ENCODE results near the gene MAP7D1. TPM values are rescaled to one million over a fixed set of nuclear protein-coding genes. Genes with fewer than 3 reads are reported as not detected.
"Not testable (repeated sequence)": the region's sequence is repeated elsewhere in the genome, so short reads cannot be mapped to it uniquely, and the experiment has no call there.

Gene MAP7D1
- total RNA-seq, 6 experiments from 2014 or later, result 202 to 234 (median 210) TPM

DNA sequence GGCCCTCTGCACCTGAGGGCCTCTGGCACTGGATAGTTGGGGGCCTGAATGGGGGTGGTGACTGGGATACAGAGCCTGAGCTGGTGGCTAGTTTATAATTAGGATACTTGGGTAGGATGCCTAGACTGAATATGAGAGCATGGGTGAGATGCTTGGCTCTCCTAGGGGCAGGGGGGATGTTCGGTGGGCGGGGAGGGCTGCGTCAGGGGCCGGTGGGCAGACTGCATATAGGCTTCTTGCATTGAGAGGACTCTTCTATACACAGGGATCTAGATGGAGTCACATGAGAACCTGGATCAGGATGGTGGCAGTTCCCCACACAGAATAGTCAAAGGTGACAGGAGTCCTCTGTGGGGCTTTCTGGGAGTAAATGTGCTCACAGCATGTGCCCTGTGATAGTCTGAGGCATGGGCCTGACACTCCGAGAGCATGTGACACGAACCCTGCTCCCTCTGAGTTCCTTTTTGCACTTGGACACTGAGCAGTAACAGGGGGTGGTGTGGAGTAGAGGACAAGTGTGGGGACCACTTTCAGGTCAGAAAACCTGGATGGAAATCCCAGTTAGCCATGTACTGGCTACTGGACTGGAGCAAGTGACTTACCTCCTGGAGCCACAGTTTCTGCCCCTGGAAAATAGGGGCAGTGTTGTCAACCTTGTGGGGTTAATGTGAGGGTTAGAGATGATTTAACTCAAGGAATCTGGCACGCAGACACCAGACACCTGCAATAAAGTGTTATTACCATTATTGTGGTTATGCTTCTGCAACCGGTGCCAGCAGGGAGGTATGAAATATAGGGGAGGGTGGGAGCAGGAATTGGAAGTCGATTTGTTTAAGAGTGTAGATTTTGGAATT lies 2.2 kb downstream of the MAP7D1 start:
- peaks cover under 1% of the 10 kb centered on the region; the same call in 1 of the 2 replicates for H3K27me3 Mint-ChIP-seq (ENCODE audit: insufficient read depth)
- H3K27ac Mint-ChIP-seq, result peak overlapping the region; percentile 78
- DNase-seq, result no peak
- peaks cover 29% of the 10 kb centered on the region for H3K36me3 Mint-ChIP-seq (ENCODE audit: low read depth)
- TF ChIP-seq, protein P1, sequence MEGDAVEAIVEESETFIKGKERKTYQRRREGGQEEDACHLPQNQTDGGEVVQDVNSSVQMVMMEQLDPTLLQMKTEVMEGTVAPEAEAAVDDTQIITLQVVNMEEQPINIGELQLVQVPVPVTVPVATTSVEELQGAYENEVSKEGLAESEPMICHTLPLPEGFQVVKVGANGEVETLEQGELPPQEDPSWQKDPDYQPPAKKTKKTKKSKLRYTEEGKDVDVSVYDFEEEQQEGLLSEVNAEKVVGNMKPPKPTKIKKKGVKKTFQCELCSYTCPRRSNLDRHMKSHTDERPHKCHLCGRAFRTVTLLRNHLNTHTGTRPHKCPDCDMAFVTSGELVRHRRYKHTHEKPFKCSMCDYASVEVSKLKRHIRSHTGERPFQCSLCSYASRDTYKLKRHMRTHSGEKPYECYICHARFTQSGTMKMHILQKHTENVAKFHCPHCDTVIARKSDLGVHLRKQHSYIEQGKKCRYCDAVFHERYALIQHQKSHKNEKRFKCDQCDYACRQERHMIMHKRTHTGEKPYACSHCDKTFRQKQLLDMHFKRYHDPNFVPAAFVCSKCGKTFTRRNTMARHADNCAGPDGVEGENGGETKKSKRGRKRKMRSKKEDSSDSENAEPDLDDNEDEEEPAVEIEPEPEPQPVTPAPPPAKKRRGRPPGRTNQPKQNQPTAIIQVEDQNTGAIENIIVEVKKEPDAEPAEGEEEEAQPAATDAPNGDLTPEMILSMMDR (IDR thresholded peaks at IDR 0.05), result no peak
- no peaks in the 10 kb centered on the region for H3K9me3 Mint-ChIP-seq
- peak overlapping the region; percentile 98 for H3K4me3 Mint-ChIP-seq
- peaks cover 76% of the 10 kb centered on the region for H3K4me1 Mint-ChIP-seq (ENCODE audit: low read depth)

DNA sequence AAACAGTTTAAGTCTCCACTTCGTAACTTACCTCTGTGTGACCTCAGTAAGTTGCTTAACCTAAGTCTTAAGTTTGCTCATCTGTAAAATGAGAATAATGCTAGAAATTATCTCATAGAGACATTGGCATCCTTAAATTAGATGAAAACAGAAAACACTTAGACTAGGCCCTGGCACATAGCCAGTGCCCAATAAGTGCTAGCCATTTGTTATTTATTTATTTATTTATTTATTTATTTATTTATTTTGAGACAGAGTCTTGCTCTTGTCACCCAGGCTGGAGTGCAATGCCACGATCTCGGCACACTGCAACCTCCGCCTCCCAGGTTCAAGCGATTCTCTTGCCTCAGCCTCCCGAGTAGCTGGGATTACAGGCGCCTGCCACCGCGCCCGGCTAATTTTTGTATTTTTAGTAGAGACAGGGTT lies 2.9 kb downstream of the MAP7D1 start:
- H3K36me3 Mint-ChIP-seq (ENCODE audit: low read depth), result peaks cover 29% of the 10 kb centered on the region
- H3K4me3 Mint-ChIP-seq, result peak overlapping the region; percentile 98
- DNase-seq; H3K9me3 Mint-ChIP-seq; H3K27me3 Mint-ChIP-seq (ENCODE audit: insufficient read depth): not testable (repeated sequence)
- peaks cover 72% of the 10 kb centered on the region for H3K4me1 Mint-ChIP-seq (ENCODE audit: low read depth)
- peak overlapping the region; percentile 88 for H3K27ac Mint-ChIP-seq

DNA sequence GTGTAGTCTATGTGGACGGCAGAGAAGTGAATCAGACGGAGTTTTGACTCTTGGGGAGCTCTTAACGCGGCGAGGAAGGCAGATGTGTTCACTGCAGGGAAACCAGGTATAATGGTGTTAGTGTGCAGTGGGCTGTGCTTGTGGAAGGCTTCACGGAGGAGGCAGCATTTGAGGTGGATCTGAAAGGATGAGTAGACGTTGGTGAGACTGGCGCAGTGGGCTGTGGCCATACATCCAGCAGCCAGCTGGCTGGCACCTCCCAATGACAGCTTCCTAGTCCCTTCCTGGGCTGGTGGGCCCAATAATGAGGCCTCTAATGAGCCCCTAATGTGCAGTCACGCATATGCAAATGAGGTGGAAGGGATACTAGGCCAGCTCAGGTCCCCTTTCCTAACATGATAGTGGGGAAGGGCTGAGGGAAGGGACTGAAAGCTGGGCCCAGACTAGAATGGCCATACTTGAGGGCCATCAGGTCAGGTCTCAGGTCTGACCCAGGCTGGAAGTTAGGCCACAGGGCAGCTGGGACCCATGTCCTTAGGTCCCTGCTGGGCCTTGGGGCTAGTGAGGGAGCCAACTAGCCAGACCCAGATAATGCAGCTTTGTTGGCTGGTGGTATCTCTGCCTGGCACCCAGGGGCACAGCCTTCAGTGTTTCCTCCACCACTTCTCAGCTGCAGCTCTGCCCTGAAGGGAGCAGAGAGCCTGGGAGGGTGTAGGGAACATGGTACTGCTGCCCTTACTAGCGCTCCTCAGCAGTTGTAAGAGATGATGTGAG lies 3.8 kb downstream of the MAP7D1 start:
- H3K4me3 Mint-ChIP-seq, result peak overlapping the region; percentile 80

DNA sequence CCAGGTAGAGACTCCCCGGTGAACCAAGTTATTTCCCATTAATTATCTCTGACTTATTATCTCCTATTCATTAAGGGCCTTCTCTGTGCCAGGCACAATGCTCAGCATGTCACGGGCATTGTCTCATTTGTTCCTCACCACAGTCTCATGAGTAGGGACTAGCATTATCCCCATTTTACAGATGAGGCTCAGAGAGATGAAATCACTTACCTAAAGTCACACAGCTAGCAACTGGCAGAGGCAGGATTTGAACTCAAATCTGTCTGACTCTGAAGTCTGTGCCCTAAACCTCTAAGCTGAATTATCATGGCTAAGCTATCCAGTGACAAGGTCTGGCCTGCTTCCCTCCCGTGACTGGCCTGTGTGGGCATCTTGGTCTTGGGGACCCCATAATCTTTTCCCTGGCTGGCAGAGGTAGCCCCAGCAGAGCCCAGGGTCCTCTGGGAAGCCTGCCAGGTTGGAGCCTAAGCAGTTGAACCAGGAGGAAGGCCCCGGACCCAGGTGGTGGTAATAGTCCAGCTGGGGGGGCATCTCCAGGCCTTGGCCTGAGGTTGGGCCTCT lies 4.5 kb downstream of the MAP7D1 start:
- no peak for DNase-seq
- H3K27me3 Mint-ChIP-seq (ENCODE audit: insufficient read depth), result peaks cover 1% of the 10 kb centered on the region
- H3K27ac Mint-ChIP-seq, result peak overlapping the region; percentile 88
- H3K36me3 Mint-ChIP-seq (ENCODE audit: low read depth), result peaks cover 37% of the 10 kb centered on the region
- peaks cover 72% of the 10 kb centered on the region for H3K4me1 Mint-ChIP-seq (ENCODE audit: low read depth)
- H3K4me3 Mint-ChIP-seq, result peak overlapping the region; percentile 80
- TF ChIP-seq, protein P1 (IDR thresholded peaks at IDR 0.05), result no peak
- H3K9me3 Mint-ChIP-seq, result no peaks in the 10 kb centered on the region

More for the DNA sequence above, 3.8 kb downstream of the MAP7D1 start:
- Mint-ChIP-seq H3K4me1 (ENCODE audit: low read depth) (peaks cover 76% of the 10 kb centered on the region), H3K9me3 (no peaks in the 10 kb centered on the region), H3K36me3 (ENCODE audit: low read depth) (peaks cover 37% of the 10 kb centered on the region), H3K27me3 (ENCODE audit: insufficient read depth) (peaks cover 1% of the 10 kb centered on the region), H3K27ac (peak overlapping the region; percentile 88)
- DNase-seq, result no peak
- TF ChIP-seq, protein P1 (IDR thresholded peaks at IDR 0.05), result no peak

DNA sequence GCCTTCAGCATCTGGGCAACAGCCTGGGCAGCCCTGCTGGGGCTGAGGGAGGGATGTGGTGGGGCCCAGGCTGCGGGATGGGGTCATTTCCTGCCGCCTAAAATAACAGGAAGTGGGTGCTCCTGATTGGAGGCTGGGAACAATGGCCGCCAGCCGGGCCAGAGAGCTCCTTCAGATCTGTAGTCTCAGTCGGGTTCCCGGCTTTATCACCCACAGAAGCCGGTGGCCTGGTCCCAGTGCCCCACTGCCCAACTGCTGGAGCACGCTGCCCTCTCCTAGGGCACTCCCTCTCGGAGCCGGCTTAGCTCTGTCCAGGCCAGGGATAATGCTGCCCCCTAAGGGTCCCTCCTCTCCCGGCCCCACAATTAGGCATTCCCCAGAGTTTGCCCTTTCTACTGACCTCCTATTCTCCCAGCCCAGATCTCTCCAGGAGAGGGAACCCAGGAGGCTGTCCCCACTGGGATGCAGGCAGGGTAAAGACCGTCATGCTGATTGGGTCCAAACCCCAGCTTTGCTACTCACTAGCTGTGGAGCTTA lies 5.1 kb downstream of the MAP7D1 start:
- Mint-ChIP-seq H3K27me3 (ENCODE audit: insufficient read depth) (peaks cover 1% of the 10 kb centered on the region), H3K9me3 (no peaks in the 10 kb centered on the region), H3K36me3 (ENCODE audit: low read depth) (peaks cover 37% of the 10 kb centered on the region), H3K27ac (peak overlapping the region; percentile 88), H3K4me3 (peak overlapping the region; percentile 80), H3K4me1 (ENCODE audit: low read depth) (peaks cover 77% of the 10 kb centered on the region)
- DNase-seq, result peak; percentile 68
- TF ChIP-seq, protein P1 (IDR thresholded peaks at IDR 0.05), result peak; percentile 66
